Testis (tissue), 2 donors: ENCODE results near the gene CEP290.

Experiments
- POLR2A ChIP-seq: fragments of 450-650 bp; IDR thresholded peaks from one replicate; pipeline ENCODE4 v1.6.1; 2017; ENCODE audit warnings: antibody characterized with exemption, mild to moderate bottlenecking, moderate library complexity
- TF ChIP-seq, protein P1 (sequence below), 3 experiments: fragments of 450-650 bp in 2 of 3; fragments of 200-600 bp in 1 of 3; sonication (generic) in 1 of 3; IDR thresholded peaks; one replicate each; pipeline ENCODE4 v1.5.1; 2016 to 2019; ENCODE audit warnings: antibody characterized with exemption in 3 of 3, mild to moderate bottlenecking in 2 of 3, moderate library complexity in 1 of 3

DNA sequence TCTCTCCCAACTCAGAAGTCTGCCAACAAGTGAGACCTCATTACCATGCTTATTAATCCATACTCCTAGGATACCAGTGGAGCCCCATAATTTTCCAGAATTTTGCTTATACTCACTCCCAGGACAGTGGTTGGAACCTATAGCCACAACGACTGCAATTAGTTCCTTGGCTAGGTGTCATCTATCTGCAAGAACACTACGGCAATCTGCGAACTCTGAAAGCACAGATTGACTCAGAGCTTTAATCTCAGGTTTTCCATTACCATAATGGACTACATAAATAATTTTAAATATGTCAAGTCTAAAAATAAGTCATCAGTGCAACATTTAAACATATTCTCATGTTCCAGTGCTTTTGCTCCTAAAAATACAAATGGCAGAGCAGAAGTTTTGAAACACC lies 33.7 kb upstream of the CEP290 start:
- TF ChIP-seq, protein P1, sequence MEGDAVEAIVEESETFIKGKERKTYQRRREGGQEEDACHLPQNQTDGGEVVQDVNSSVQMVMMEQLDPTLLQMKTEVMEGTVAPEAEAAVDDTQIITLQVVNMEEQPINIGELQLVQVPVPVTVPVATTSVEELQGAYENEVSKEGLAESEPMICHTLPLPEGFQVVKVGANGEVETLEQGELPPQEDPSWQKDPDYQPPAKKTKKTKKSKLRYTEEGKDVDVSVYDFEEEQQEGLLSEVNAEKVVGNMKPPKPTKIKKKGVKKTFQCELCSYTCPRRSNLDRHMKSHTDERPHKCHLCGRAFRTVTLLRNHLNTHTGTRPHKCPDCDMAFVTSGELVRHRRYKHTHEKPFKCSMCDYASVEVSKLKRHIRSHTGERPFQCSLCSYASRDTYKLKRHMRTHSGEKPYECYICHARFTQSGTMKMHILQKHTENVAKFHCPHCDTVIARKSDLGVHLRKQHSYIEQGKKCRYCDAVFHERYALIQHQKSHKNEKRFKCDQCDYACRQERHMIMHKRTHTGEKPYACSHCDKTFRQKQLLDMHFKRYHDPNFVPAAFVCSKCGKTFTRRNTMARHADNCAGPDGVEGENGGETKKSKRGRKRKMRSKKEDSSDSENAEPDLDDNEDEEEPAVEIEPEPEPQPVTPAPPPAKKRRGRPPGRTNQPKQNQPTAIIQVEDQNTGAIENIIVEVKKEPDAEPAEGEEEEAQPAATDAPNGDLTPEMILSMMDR (IDR thresholded peaks at IDR 0.05) = no peak
- TF ChIP-seq POLR2A = no peak
